Neural progenitor cell (in vitro differentiated cells): ENCODE data around the gene GPR132.

ENCODE experiments used
- CTCF ChIP-seq: fragments of 200-600 bp; sonication (generic); IDR thresholded peaks from 2 replicates; pipeline ENCODE4 v1.5.1; 2017; ENCODE audit warnings: antibody characterized with exemption, mild to moderate bottlenecking
- EZH2 ChIP-seq: fragments of 200-600 bp; sonication (generic); IDR thresholded peaks from 2 replicates; pipeline ENCODE4 v1.6.1; 2017; ENCODE audit warnings: antibody characterized with exemption, mild to moderate bottlenecking, moderate library complexity
- EZH2phosphoT487 ChIP-seq: fragments of 200-600 bp; sonication (generic); IDR thresholded peaks from 2 replicates; pipeline ENCODE4 v1.6.1; 2017; ENCODE audit warnings: antibody characterized with exemption

- TF ChIP-seq CTCF = no peak
- no peak for TF ChIP-seq EZH2
- TF ChIP-seq EZH2phosphoT487 = no peak
These were observed 31.1 kb upstream of the GPR132 start for GRCh38 chr14:105096206-105096875.
